ENCODE measurements around the gene CHRDL2. TPM values are rescaled to one million over a fixed set of nuclear protein-coding genes. Genes with fewer than 3 reads are reported as not detected.
A peak's percentile ranks its signal among the peaks of the same experiment; 100 is the strongest.

Gene CHRDL2
- total RNA-seq, 4 donors from 2014 or later = 1.5 to 13.6 (median 1.7) TPM; not detected in 1

GRCh38 chr11:74695705-74696280 lies 35.4 kb downstream of the CHRDL2 start:
- no peaks in the 10 kb centered on the region for H3K27me3 ChIP-seq
- no peaks in the 10 kb centered on the region for H3K9me3 ChIP-seq
- TF ChIP-seq POLR2A (IDR thresholded peaks at IDR 0.05) (no peak), EP300 (IDR thresholded peaks at IDR 0.05) (no peak), POLR2AphosphoS5 (IDR thresholded peaks at IDR 0.05) (no peak), CTCF (IDR thresholded peaks at IDR 0.05) (no peak)
- WGBS, 2 donors (ENCODE audit: low coverage in 1 of 2) = 40% methylated on average over 1 of the region's 11 CpGs; no CpG with 5 or more reads in 1 of the 2 donors
- H3K27ac ChIP-seq = peak overlapping the region; percentile 4 to 91 (median 86)
- H3K36me3 ChIP-seq = no peaks in the 10 kb centered on the region
- no peak overlapping the region for H3K4me3 ChIP-seq
- ATAC-seq = no peak
- peaks cover 4 to 52% (median 9%) of the 10 kb centered on the region in 3 donors for H3K4me1 ChIP-seq

GRCh38 chr11:74694136-74694930 lies 36.9 kb downstream of the CHRDL2 start:
- peaks cover 4 to 52% (median 9%) of the 10 kb centered on the region in 3 donors for H3K4me1 ChIP-seq
- peak overlapping the region in 1 of 4 donors; percentile 37 for H3K27ac ChIP-seq
- WGBS, 2 donors (ENCODE audit: low coverage in 1 of 2) = 64% methylated on average over 7 of the region's 10 CpGs; no CpG with 5 or more reads in 1 of the 2 donors
- no peak overlapping the region for H3K4me3 ChIP-seq
- TF ChIP-seq EP300 (IDR thresholded peaks at IDR 0.05) (no peak), CTCF (IDR thresholded peaks at IDR 0.05) (peak in 2 of 4 experiments; percentile 49 to 52), POLR2A (IDR thresholded peaks at IDR 0.05) (no peak)
- no peak for ATAC-seq
- no peaks in the 10 kb centered on the region for H3K36me3 ChIP-seq
- H3K27me3 ChIP-seq = no peaks in the 10 kb centered on the region
- H3K9me3 ChIP-seq = no peaks in the 10 kb centered on the region

GRCh38 chr11:74693531-74693930 lies 37.7 kb downstream of the CHRDL2 start:
- Histone ChIP-seq H3K27me3 (no peaks in the 10 kb centered on the region), H3K36me3 (no peaks in the 10 kb centered on the region), H3K4me1 (peaks cover 4 to 52% (median 9%) of the 10 kb centered on the region in 3 donors), H3K27ac (no peak overlapping the region), H3K4me3 (no peak overlapping the region), H3K9me3 (no peaks in the 10 kb centered on the region)
- no peak for ATAC-seq
- WGBS, 2 donors (ENCODE audit: low coverage in 1 of 2) = 83 to 97% methylated on average over 2 to 5 of the region's 5 CpGs
- TF ChIP-seq CTCF (IDR thresholded peaks at IDR 0.05) (no peak), POLR2A (IDR thresholded peaks at IDR 0.05) (no peak), EP300 (IDR thresholded peaks at IDR 0.05) (no peak), POLR2AphosphoS5 (IDR thresholded peaks at IDR 0.05) (no peak)

GRCh38 chr11:74691755-74692154 lies 39.5 kb downstream of the CHRDL2 start:
- H3K36me3 ChIP-seq = no peaks in the 10 kb centered on the region
- no peak overlapping the region for H3K4me3 ChIP-seq
- H3K27ac ChIP-seq = no peak overlapping the region
- no CpG with 5 or more reads among the region's 4 CpGs for WGBS, 2 donors (ENCODE audit: low coverage in 1 of 2)
- H3K27me3 ChIP-seq = no peaks in the 10 kb centered on the region
- H3K4me1 ChIP-seq = peaks cover 4 to 41% (median 5%) of the 10 kb centered on the region in 3 donors
- H3K9me3 ChIP-seq = no peaks in the 10 kb centered on the region
- TF ChIP-seq POLR2A (IDR thresholded peaks at IDR 0.05) (no peak), POLR2AphosphoS5 (IDR thresholded peaks at IDR 0.05) (no peak), CTCF (IDR thresholded peaks at IDR 0.05) (no peak), EP300 (IDR thresholded peaks at IDR 0.05) (no peak)
- no peak for ATAC-seq
